HCT116 (cell line): ENCODE measurements around the gene MBD5. TPM values are rescaled to one million over a fixed set of nuclear protein-coding genes. Genes with fewer than 3 reads are reported as not detected.

Experiments used
- ATAC-seq: fragments of 200-7000 bp; cut with Tn5 transposase; 2 replicates; pipeline ENCODE4 v1.9.1; 2020; ENCODE audit warnings: mild to moderate bottlenecking, moderate library complexity
- BruUV-seq: library from RNA; stranded (reverse); fragments of 400-500 nt; replicated peaks from 2 replicates; lab custom pipeline; 2021; lab: Mats Ljungman, UMichigan
- CTCF ChIA-PET: fragments of 300-600 bp; sonication (Branson Sonifier 250); formaldehyde crosslinking; loops from one replicate; lab custom pipeline; 2021; ENCODE audit warnings: antibody characterized with exemption; lab: Charles Lee
- POLR2A ChIA-PET: fragments of 300-600, 350-600 bp; sonication (Branson Sonifier 250); formaldehyde crosslinking; loops from one replicate; lab custom pipeline; 2021; ENCODE audit warnings: antibody characterized with exemption; lab: Charles Lee
- RAD21 ChIA-PET, 2 experiments: fragments of 300-600 bp; sonication (Branson Sonifier 250); formaldehyde crosslinking; loops; one replicate each; lab custom pipeline; 2023; ENCODE audit warnings: low total read pairs in 2 of 2; ENCODE audit not compliant: uncharacterized antibody in 2 of 2, unreplicated experiment in 2 of 2, low non-redundant PET in 1 of 2; lab: Charles Lee
- DNase-seq: peaks from one replicate; pipeline ENCODE4 v3.0.0-alpha.2; 2010; ENCODE audit warnings: low read depth, low spot score
- H2AFZ ChIP-seq: fragments of 200-600 bp; shearing (Covaris generic), sonication (generic); 2 replicates; pipeline ENCODE4 v1.6.1; 2017; ENCODE audit warnings: low read depth, mixed run types, mixed read lengths, antibody characterized with exemption, low read length; ENCODE audit not compliant: poor library complexity, severe bottlenecking
- H3K27ac ChIP-seq: 2 replicates; pipeline ENCODE4 v1.5.1; 2012; ENCODE audit warnings: low read depth, low read length
- H3K27me3 ChIP-seq: fragments of 200-600 bp; sonication (generic); 2 replicates; pipeline ENCODE4 v1.6.1; 2016; ENCODE audit warnings: mixed run types, low read length, mixed read lengths; ENCODE audit not compliant: insufficient read depth
- H3K36me3 ChIP-seq, 2 experiments: fragments of 200-500 bp in 1 of 2; fragments of 200-600 bp in 1 of 2; sonication (Bioruptor generic) in 1 of 2; sonication (generic) in 1 of 2; 2 replicates each; pipeline versions ENCODE4 v1.5.1 to v1.6.1; 2014 to 2016; ENCODE audit warnings: low read length in 2 of 2, inconsistent platforms in 1 of 2, mixed read lengths in 1 of 2, mixed run types in 1 of 2; ENCODE audit not compliant: insufficient read depth in 2 of 2, control insufficient read depth in 1 of 2
- H3K4me1 ChIP-seq, 2 experiments: fragments of 200-600 bp in 1 of 2; sonication (generic) in 1 of 2; 2 replicates each; pipeline versions ENCODE4 v1.5.1 to v1.6.1; 2012 to 2017; ENCODE audit warnings: low read length in 2 of 2, inconsistent platforms in 1 of 2, mild to moderate bottlenecking in 1 of 2, mixed read lengths in 1 of 2, mixed run types in 1 of 2, moderate library complexity in 1 of 2; ENCODE audit not compliant: insufficient read depth in 2 of 2, control insufficient read depth in 1 of 2
- H3K4me2 ChIP-seq: fragments of 200-600 bp; sonication (generic); 2 replicates; pipeline ENCODE4 v1.6.1; 2017; ENCODE audit warnings: mixed run types, low read length, mixed read lengths
- H3K4me3 ChIP-seq, 2 experiments: fragments of 200-600 bp in 1 of 2; sonication (generic) in 1 of 2; replicated peaks in 1 of 2; 2 replicates each; pipeline ENCODE4 v1.5.1; 2011 to 2016; ENCODE audit warnings: low read length in 2 of 2, control low read depth in 1 of 2, low read depth in 1 of 2, mild to moderate bottlenecking in 1 of 2, mixed read lengths in 1 of 2, mixed run types in 1 of 2
- H3K79me2 ChIP-seq: fragments of 200-600 bp; sonication (generic); 2 replicates; pipeline ENCODE4 v1.6.1; 2017; ENCODE audit warnings: mild to moderate bottlenecking, mixed run types, low read length, moderate library complexity, mixed read lengths; ENCODE audit not compliant: insufficient read depth
- H3K9ac ChIP-seq: fragments of 200-600 bp; sonication (generic); 2 replicates; pipeline ENCODE4 v1.6.1; 2016; ENCODE audit warnings: low read length, mixed read lengths
- H3K9me2 ChIP-seq: fragments of 200-600 bp; sonication (generic), shearing (Covaris generic); 2 replicates; pipeline ENCODE4 v1.6.1; 2017; ENCODE audit warnings: mixed run types, mild to moderate bottlenecking, moderate library complexity; ENCODE audit not compliant: insufficient read depth
- H3K9me3 ChIP-seq, 2 experiments: fragments of 200-500 bp in 1 of 2; fragments of 200-600 bp in 1 of 2; sonication (Bioruptor generic) in 1 of 2; sonication (generic) in 1 of 2; 2 replicates each; pipeline ENCODE4 v1.6.1; 2014 to 2017; ENCODE audit warnings: low read length in 2 of 2, mixed read lengths in 2 of 2, inconsistent platforms in 1 of 2, low read depth in 1 of 2, mild to moderate bottlenecking in 1 of 2, mixed run types in 1 of 2, moderate library complexity in 1 of 2; ENCODE audit not compliant: control insufficient read depth in 1 of 2, insufficient read depth in 1 of 2
- H4K20me1 ChIP-seq: fragments of 200-600 bp; sonication (generic), shearing (Covaris generic); 2 replicates; pipeline ENCODE4 v1.6.1; 2017; ENCODE audit warnings: mixed run types, mild to moderate bottlenecking, moderate library complexity; ENCODE audit not compliant: insufficient read depth
- CEBPB ChIP-seq: IDR thresholded peaks from 2 replicates; pipeline ENCODE4 v1.6.1; 2012; ENCODE audit warnings: low read depth
- ELF1 ChIP-seq: IDR thresholded peaks from 2 replicates; pipeline ENCODE4 v1.6.1; 2012; ENCODE audit warnings: low read depth, borderline replicate concordance
- POLR2A ChIP-seq: IDR thresholded peaks from 2 replicates; pipeline ENCODE4 v1.7.0; 2011; ENCODE audit warnings: borderline replicate concordance; ENCODE audit not compliant: insufficient read depth, insufficient read length; ENCODE audit errors: extremely low read depth
- SIN3A ChIP-seq: IDR thresholded peaks from 2 replicates; pipeline ENCODE4 v1.6.1; 2012; ENCODE audit warnings: low read depth
- TCF7L2 ChIP-seq: IDR thresholded peaks from 2 replicates; pipeline ENCODE4 v1.7.0; 2011; ENCODE audit warnings: borderline replicate concordance, inconsistent platforms; ENCODE audit not compliant: insufficient read depth, insufficient read length; ENCODE audit errors: extremely low read depth
- ZBTB33 ChIP-seq: IDR thresholded peaks from 2 replicates; pipeline ENCODE4 v1.6.1; 2011; ENCODE audit warnings: mild to moderate bottlenecking, low read length, moderate library complexity; ENCODE audit not compliant: insufficient replicate concordance; ENCODE audit errors: extremely low read depth
- ZNF274 ChIP-seq: fragments of 200-500 bp; sonication (Bioruptor generic); IDR thresholded peaks from 2 replicates; pipeline ENCODE4 v1.6.1; 2014; ENCODE audit warnings: mild to moderate bottlenecking, low read depth, low read length, inconsistent platforms
- intact Hi-C: fragments of 100-400 bp; cut with micrococcal nuclease; formaldehyde crosslinking; loops from 2 replicates; pipeline ENCODE4 v1.10.0; 2022
- total RNA-seq: library from RNA; stranded (reverse); gene quantifications from one replicate; pipeline ENCODE4 v1.2.1, GENCODE V29; 2021; ENCODE audit not compliant: unreplicated experiment

MBD5 gene
- total RNA-seq, 1 experiment from 2014 or later, result 20.5 TPM

GRCh38 chr2:148519013-148519412, 498.1 kb downstream of the MBD5 start (continued):
- TF ChIP-seq POLR2A (no peak), ZNF274 (no peak), TCF7L2 (no peak), SIN3A (no peak), ZBTB33 (no peak)

- Histone ChIP-seq H3K9me3 (no peaks in the 10 kb centered on the region), H3K36me3 (no peaks in the 10 kb centered on the region), H3K4me3 (no peak overlapping the region), H3K4me1 (no peaks in the 10 kb centered on the region), H3K9me2 (no peaks in the 10 kb centered on the region), H2AFZ (no peak overlapping the region), H3K4me2 (no peak overlapping the region), H4K20me1 (no peaks in the 10 kb centered on the region), H3K79me2 (no peaks in the 10 kb centered on the region), H3K9ac (no peak overlapping the region), H3K27me3 (no peaks in the 10 kb centered on the region), H3K27ac (no peak overlapping the region)
- POLR2A ChIA-PET, result no interaction called here
- intact Hi-C loops, result no loop called here
- TF ChIP-seq CEBPB, result no peak
- no peak for TF ChIP-seq ELF1
- DNase-seq (no peak), ATAC-seq (no peak)
- BruUV-seq, result no TSS peak
- RAD21 ChIA-PET, result no interaction called here
- CTCF ChIA-PET, result no interaction called here
Observed at GRCh38 chr2:148521181-148521580, 500.3 kb downstream of the MBD5 start.
